ENCODE results near the gene LRRC8C. TPM values are rescaled to one million over a fixed set of nuclear protein-coding genes. Genes with fewer than 3 reads are reported as not detected.
A peak's percentile ranks its signal among the peaks of the same experiment; 100 is the strongest.
"Not testable (repeated sequence)": the region's sequence is repeated elsewhere in the genome, so short reads cannot be mapped to it uniquely, and the experiment has no call there.

The LRRC8C gene
- polyA plus RNA-seq, 10 donors = 8.4 to 12.3 (median 9.7) TPM

DNA sequence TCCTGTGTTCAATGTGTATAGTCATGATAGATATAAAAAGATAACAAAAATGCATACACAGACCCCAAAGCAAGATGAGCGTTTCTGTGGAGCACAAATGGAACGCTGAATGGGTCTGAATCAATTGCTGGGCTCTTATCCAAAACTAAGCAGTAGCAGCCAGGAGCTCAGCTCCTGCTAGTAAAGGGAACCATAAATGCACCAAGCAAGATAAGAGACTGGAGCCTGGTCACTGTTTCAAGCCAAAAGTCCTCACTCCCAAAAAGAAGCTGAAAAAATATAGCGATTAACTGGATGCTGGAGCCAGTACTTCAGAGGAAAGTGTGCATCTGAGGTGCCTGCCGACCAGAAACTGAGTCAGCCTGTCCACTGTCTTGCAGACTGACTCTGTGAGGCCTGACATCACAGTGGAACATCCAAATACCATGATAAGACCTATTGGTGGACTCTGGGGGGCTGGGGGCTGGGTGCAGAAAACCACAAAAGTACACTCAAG, 68.9 kb downstream of the LRRC8C start:
- DNase-seq = peak in 1 of 3 donors; percentile 41

- DNase-seq = no peak
Observed at GRCh38 chr1:89702520-89703045, 69.7 kb downstream of the LRRC8C start.

- no peak for DNase-seq
Observed at GRCh38 chr1:89703469-89703868, 70.5 kb downstream of the LRRC8C start.

DNA sequence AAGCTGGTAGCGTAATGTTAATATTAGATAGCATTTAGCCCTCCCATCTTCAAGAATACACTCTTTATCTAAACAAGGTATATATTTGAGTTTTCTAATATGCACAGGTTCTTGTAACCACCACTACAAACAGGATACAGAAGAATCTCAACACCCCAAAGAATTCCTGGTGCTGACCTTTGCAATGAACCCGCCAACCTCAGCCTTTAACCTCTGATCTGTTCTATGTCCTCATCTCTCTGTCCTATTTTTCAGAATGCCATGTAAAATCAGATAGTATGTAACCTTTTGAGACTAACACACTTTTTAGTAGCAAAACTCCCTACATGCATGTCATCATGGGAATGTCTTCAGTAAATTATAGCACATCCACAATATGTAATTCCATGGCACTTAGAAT, 71.1 kb downstream of the LRRC8C start:
- no peak for DNase-seq

- not testable (repeated sequence) for DNase-seq
Observed at GRCh38 chr1:89704885-89705284, 72.0 kb downstream of the LRRC8C start.

- DNase-seq = no peak
Observed at GRCh38 chr1:89705901-89706699, 73.2 kb downstream of the LRRC8C start.

DNA sequence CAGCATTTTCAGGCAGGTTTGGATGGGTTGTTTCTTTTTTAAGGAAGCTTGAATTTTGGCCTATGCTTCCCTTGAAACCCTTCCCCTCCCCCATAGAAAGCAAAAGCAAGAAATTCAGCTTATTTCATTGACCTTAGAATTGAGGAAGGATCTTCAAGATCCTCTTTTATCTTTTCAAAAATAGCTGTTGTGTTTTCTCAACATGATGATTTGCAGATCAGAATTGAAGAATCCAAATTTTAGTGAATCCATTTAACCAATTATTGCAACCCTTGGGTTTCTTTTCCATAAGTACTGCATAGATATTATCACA, 73.7 kb downstream of the LRRC8C start:
- DNase-seq = no peak

GRCh38 chr1:89708751-89709375, 75.9 kb downstream of the LRRC8C start:
- DNase-seq = no peak

DNA sequence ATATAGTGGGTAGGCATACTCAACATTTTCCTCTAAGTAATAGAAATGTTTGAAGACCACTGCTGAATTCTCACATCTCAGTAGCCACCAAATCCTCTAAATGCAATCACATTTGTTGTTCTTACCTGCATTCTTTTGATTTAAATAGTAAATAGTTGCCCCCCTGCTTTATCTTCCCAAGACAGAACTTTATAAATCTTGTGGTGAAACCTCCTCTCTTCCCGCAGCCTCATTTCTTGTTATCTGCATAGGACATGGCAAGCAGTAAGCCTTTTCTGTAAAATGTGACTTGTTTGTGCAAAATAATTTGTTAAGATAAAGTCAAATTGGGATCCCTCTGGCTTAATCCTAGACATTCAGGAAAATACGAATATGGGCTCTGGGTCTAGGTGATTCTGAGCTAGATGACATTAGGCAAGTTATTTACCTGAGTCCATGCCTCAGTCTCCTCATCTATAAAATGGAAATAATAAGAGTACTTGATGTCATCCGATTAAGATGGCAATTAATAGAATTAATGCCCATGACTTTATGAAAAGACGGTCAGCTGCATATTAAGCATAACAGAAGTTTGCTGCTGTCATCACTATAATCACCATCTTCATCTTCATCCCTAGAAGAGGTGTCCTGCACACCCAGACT, 77.7 kb downstream of the LRRC8C start:
- no peak for DNase-seq

GRCh38 chr1:89711140-89711778, 78.3 kb downstream of the LRRC8C start:
- no peak for DNase-seq

DNA sequence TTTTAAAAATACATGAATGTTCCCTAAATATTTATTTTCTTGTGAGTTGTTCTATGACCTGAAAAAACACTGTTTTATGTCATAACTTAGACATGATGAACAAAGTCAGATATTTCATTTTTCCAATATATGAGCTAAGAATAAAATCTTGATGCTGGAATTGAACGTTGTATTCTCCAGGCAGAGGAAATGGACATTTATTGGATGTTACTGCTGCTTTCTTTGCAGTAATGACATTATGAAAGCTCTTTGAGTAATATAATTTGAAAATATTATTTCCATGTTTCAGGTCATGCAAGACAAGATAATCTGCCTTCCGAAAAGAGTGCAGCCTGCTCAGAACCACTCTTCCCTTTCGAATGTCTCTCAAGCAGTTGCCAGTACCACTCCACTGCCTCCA, 79.5 kb downstream of the LRRC8C start:
- no peak for DNase-seq

DNA sequence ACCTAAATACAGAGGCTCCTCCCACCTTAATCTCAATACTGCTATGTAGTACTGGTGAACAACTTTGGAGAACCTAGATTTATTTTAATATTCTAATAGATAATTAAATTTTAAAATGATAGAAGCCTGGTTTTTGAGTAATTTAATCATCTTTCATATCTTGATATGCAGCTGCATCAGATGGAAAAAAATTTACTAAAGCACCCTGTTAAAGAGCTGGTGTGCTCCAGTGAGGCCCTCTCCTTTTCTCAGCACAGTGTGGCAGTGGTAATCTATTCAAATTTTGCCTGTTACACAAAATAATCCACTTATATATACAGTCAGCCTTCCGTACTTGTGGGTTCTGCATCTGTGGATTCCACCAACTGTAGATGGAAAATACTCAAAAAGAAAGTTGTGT, 82.8 kb downstream of the LRRC8C start:
- no peak for DNase-seq

GRCh38 chr1:89719502-89720306, 86.8 kb downstream of the LRRC8C start:
- peak in 1 of 3 donors; percentile 42 for DNase-seq

GRCh38 chr1:89720839-89721238, 87.9 kb downstream of the LRRC8C start:
- no peak for DNase-seq

GRCh38 chr1:89721351-89721750, 88.4 kb downstream of the LRRC8C start:
- DNase-seq = peak in 1 of 3 donors; percentile 34

DNA sequence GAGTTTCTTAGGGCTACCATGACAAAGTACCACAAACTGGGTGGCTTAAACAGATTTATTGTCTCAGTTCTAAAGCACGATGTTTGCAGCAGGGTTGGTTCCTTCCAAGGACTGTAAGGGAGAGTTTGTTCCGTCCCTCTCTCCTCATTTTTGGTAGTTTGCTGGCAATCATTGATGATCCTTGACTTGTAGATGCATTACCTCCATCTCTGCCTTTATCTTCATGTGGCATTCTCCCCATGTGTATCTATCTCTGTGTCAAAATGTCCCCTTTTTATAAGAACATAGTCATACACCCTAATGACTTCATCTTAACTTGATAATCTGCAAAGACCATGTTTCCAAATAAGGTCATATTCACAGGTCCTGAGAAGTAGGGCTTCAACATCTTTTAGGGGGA, 90.2 kb downstream of the LRRC8C start:
- no peak for DNase-seq

DNA sequence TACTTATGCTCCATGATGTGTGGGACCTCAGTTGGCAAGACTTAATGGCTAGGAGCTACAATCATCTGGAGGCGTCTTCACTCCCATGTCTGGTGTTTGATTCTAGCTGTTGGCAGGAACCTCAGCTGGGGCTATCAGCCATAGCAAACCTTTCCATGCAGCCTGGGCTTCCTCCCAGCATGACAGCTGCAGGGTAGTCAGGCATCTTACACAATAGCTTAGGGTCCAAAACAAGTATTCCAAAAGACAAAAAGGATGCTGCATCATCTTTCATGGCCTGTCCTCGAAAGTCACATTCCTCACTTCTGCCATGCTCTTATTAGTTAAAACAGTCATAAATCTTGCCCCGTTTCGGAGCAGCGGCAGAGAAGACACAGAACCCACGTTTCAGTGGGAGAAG, 90.9 kb downstream of the LRRC8C start:
- DNase-seq = peak; percentile 71 to 95 (median 85)

- DNase-seq = no peak
Observed at GRCh38 chr1:89724369-89725010, 91.6 kb downstream of the LRRC8C start.

- peak; percentile 94 to 97 (median 94) for DNase-seq
Observed at GRCh38 chr1:89725011-89725370, 92.1 kb downstream of the LRRC8C start.

DNA sequence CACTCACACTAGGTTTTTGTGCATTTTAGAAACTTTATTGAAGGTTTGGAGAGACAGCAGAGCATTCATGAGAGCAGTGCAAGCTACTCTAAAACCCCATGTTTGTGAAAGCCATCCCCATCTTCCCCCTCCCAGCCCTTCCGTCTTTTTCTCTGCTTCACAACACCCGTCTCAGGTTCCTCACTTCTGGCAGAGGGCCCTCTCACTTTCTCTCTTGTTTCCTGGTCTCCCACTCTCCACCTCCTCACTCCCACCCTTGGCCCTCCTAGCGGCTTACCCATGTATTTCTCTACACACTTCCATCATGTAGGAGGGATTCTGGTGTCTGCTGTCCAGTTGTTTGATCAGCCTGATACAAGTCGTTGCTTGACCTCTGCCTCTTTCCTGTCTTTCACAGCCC, 92.7 kb downstream of the LRRC8C start:
- no peak for DNase-seq

Measured in muscle of back (tissue), 11 donors.